ENCODE data around the gene UGT1A1.

DNA sequence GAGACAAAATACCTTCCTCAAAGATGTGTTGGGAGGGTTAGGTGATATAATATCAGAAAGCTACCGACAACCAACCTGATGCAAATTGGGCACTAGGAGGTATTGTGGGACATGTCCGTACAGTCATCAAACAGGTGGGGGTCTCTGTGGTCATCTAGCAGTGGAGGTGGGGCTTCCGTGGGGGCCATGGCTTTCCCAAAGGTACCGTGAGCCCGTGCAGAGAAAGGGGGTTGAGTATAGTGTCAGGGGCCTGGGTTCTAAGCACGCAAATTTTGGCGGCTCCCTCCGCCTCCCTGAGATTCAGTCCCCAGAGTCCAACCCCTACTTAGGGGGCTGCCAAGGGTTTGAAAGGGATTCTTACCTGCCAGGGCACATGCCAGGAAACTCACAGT lies 61.6 kb downstream of the UGT1A1 start:
- TF ChIP-seq FOXP1 (IDR thresholded peaks at IDR 0.05) (no peak), FOXP1 (CRISPR knock-in tag; IDR thresholded peaks at IDR 0.05) (no peak), TP53 (CRISPR knock-in tag; conservative IDR thresholded peaks at IDR 0.05) (no peak), NR2C2 (CRISPR knock-in tag; IDR thresholded peaks at IDR 0.05; ENCODE audit: borderline replicate concordance) (no peak)
- TF ChIP-seq, protein P1, sequence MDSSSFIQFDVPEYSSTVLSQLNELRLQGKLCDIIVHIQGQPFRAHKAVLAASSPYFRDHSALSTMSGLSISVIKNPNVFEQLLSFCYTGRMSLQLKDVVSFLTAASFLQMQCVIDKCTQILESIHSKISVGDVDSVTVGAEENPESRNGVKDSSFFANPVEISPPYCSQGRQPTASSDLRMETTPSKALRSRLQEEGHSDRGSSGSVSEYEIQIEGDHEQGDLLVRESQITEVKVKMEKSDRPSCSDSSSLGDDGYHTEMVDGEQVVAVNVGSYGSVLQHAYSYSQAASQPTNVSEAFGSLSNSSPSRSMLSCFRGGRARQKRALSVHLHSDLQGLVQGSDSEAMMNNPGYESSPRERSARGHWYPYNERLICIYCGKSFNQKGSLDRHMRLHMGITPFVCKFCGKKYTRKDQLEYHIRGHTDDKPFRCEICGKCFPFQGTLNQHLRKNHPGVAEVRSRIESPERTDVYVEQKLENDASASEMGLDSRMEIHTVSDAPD (CRISPR knock-in tag; IDR thresholded peaks at IDR 0.05): no peak
